NCI-H2081 (cell line): Measurements from ENCODE around the gene TMCC1.
A peak's percentile ranks its signal among the peaks of the same experiment; 100 is the strongest.

Experiments
- DNase-seq, 2 experiments: peaks; one replicate each; lab custom pipeline; 2025; lab: John Stamatoyannopoulos, UW

Gene TMCC1

GRCh38 chr3:129609591-129610182, 283.8 kb downstream of the TMCC1 start:
- DNase-seq = peak in 1 of 2 experiments; percentile 16

- DNase-seq = no peak
Measured at GRCh38 chr3:129608936-129609590, 284.4 kb downstream of the TMCC1 start.

- DNase-seq = peak; percentile 49 to 72
Measured at GRCh38 chr3:129608087-129608935, 285.2 kb downstream of the TMCC1 start.

- no peak for DNase-seq
Measured at GRCh38 chr3:129607391-129608068, 286.0 kb downstream of the TMCC1 start.

- peak; percentile 74 to 75 for DNase-seq
Measured at GRCh38 chr3:129606636-129607390, 286.7 kb downstream of the TMCC1 start, which contains the start of gene PLXND1. TSS of gene PLXND1 (minus strand) at chr3:129606676. CDS start at chr3:129606639, 37 bp downstream.

- DNase-seq = peak; percentile 53 to 72
Measured at GRCh38 chr3:129605922-129606635, 287.4 kb downstream of the TMCC1 start.

GRCh38 chr3:129605203-129605921, 288.1 kb downstream of the TMCC1 start:
- peak; percentile 74 to 81 for DNase-seq

- peak in 1 of 2 experiments; percentile 34 for DNase-seq
Measured at GRCh38 chr3:129604767-129605166, 288.7 kb downstream of the TMCC1 start.

GRCh38 chr3:129603991-129604749, 289.3 kb downstream of the TMCC1 start:
- DNase-seq = peak in 1 of 2 experiments; percentile 23

GRCh38 chr3:129603561-129603942, 290.0 kb downstream of the TMCC1 start:
- DNase-seq = no peak

GRCh38 chr3:129602730-129603560, 290.6 kb downstream of the TMCC1 start:
- DNase-seq = no peak

- DNase-seq = no peak
Measured at GRCh38 chr3:129602309-129602708, 291.2 kb downstream of the TMCC1 start.

GRCh38 chr3:129601713-129602112, 291.8 kb downstream of the TMCC1 start:
- no peak for DNase-seq

GRCh38 chr3:129600348-129600747, 293.2 kb downstream of the TMCC1 start:
- no peak for DNase-seq

- DNase-seq = no peak
Measured at GRCh38 chr3:129599607-129600006, 293.9 kb downstream of the TMCC1 start.

GRCh38 chr3:129599073-129599472, 294.4 kb downstream of the TMCC1 start:
- no peak for DNase-seq

GRCh38 chr3:129598484-129598883, 295.0 kb downstream of the TMCC1 start:
- DNase-seq = no peak

GRCh38 chr3:129598000-129598381, 295.5 kb downstream of the TMCC1 start:
- DNase-seq = no peak
